ENCODE data around the gene CUTA.

CUTA gene

GRCh38 chr6:33417903-33418689, at the start of gene CUTA:
CUTA (minus strand) TSS chr6:33418107; CDS start chr6:33418000, 107 bp downstream.
- DNase-seq = peak; percentile 99 to 100

GRCh38 chr6:33467091-33467490, 49.2 kb upstream of the CUTA start:
- no peak for DNase-seq
- TF ChIP-seq GATA1 (IDR thresholded peaks at IDR 0.05; ENCODE audit: low read depth, low read length) = no peak
- no peak for TF ChIP-seq POLR2A (IDR thresholded peaks at IDR 0.05; ENCODE audit: low read length)

More at GRCh38 chr6:33417903-33418689, at the start of gene CUTA:
- TF ChIP-seq GATA1 (IDR thresholded peaks at IDR 0.05; ENCODE audit: low read depth, low read length) (no peak), POLR2A (IDR thresholded peaks at IDR 0.05; ENCODE audit: low read length) (peak; percentile 97)

GRCh38 chr6:33466075-33466735, 48.3 kb upstream of the CUTA start:
- no peak for TF ChIP-seq GATA1 (IDR thresholded peaks at IDR 0.05; ENCODE audit: low read depth, low read length)
- no peak for TF ChIP-seq POLR2A (IDR thresholded peaks at IDR 0.05; ENCODE audit: low read length)
- no peak for DNase-seq

- no peak for DNase-seq
Measured at GRCh38 chr6:33459226-33459625, 41.3 kb upstream of the CUTA start.

GRCh38 chr6:33458676-33459075, 40.8 kb upstream of the CUTA start:
- no peak for TF ChIP-seq POLR2A (IDR thresholded peaks at IDR 0.05; ENCODE audit: low read length)
- TF ChIP-seq GATA1 (IDR thresholded peaks at IDR 0.05; ENCODE audit: low read depth, low read length) = no peak
- no peak for DNase-seq

More at GRCh38 chr6:33459226-33459625, 41.3 kb upstream of the CUTA start:
- TF ChIP-seq GATA1 (IDR thresholded peaks at IDR 0.05; ENCODE audit: low read depth, low read length) = no peak
- TF ChIP-seq POLR2A (IDR thresholded peaks at IDR 0.05; ENCODE audit: low read length) = no peak

- no peak for DNase-seq
- TF ChIP-seq POLR2A (IDR thresholded peaks at IDR 0.05; ENCODE audit: low read length) = no peak
- no peak for TF ChIP-seq GATA1 (IDR thresholded peaks at IDR 0.05; ENCODE audit: low read depth, low read length)
Measured at GRCh38 chr6:33456156-33456555, 38.2 kb upstream of the CUTA start.

- TF ChIP-seq POLR2A (IDR thresholded peaks at IDR 0.05; ENCODE audit: low read length) (no peak), GATA1 (IDR thresholded peaks at IDR 0.05; ENCODE audit: low read depth, low read length) (no peak)
- no peak for DNase-seq
Measured at GRCh38 chr6:33455051-33455450, 37.1 kb upstream of the CUTA start.

- DNase-seq = peak; percentile 97
- TF ChIP-seq POLR2A (IDR thresholded peaks at IDR 0.05; ENCODE audit: low read length) (peak; percentile 91), GATA1 (IDR thresholded peaks at IDR 0.05; ENCODE audit: low read depth, low read length) (no peak)
Measured at GRCh38 chr6:33454009-33454946, 36.4 kb upstream of the CUTA start, which contains the start of gene ZBTB9. ZBTB9 (plus strand) TSS chr6:33454576; CDS start chr6:33455101, 525 bp downstream.

GRCh38 chr6:33453393-33454008, 35.6 kb upstream of the CUTA start:
- DNase-seq = peak in 1 of 2 experiments; percentile 59
- TF ChIP-seq POLR2A (IDR thresholded peaks at IDR 0.05; ENCODE audit: low read length) = no peak
- no peak for TF ChIP-seq GATA1 (IDR thresholded peaks at IDR 0.05; ENCODE audit: low read depth, low read length)

- no peak for DNase-seq
- TF ChIP-seq GATA1 (IDR thresholded peaks at IDR 0.05; ENCODE audit: low read depth, low read length) = no peak
- no peak for TF ChIP-seq POLR2A (IDR thresholded peaks at IDR 0.05; ENCODE audit: low read length)
Measured at GRCh38 chr6:33452496-33452895, 34.6 kb upstream of the CUTA start.

- DNase-seq = no peak
- TF ChIP-seq POLR2A (IDR thresholded peaks at IDR 0.05; ENCODE audit: low read length) (no peak), GATA1 (IDR thresholded peaks at IDR 0.05; ENCODE audit: low read depth, low read length) (no peak)
Measured at GRCh38 chr6:33451606-33452005, 33.7 kb upstream of the CUTA start.

GRCh38 chr6:33450434-33450833, 32.5 kb upstream of the CUTA start:
- no peak for TF ChIP-seq GATA1 (IDR thresholded peaks at IDR 0.05; ENCODE audit: low read depth, low read length)
- no peak for TF ChIP-seq POLR2A (IDR thresholded peaks at IDR 0.05; ENCODE audit: low read length)
- DNase-seq = no peak

- DNase-seq = no peak
- TF ChIP-seq POLR2A (IDR thresholded peaks at IDR 0.05; ENCODE audit: low read length) (no peak), GATA1 (IDR thresholded peaks at IDR 0.05; ENCODE audit: low read depth, low read length) (no peak)
Measured at GRCh38 chr6:33446356-33446755, 28.4 kb upstream of the CUTA start.

Measured in erythroblast (primary cell).